Posterior vena cava (tissue), 2 donors: ENCODE data around the gene PDE4D. TPM values are rescaled to one million over a fixed set of nuclear protein-coding genes. Genes with fewer than 3 reads are reported as not detected.

Source experiments
- DNase-seq: peaks from one replicate; pipeline ENCODE4 v3.0.0-alpha.2; 2020; ENCODE audit warnings: low spot score
- intact Hi-C, 2 donors: fragments of 100-400 bp; cut with DNase I; formaldehyde crosslinking; loops; one replicate each; pipeline versions ENCODE4 v1.14.1 to v1.14.2; 2022 to 2023
- total RNA-seq, 2 donors: library from RNA; stranded (reverse); fragmentation: NEBNext Ultra II Directional; extraction: Animal tissue kit (Norgen Biotek cat#: 25700); gene quantifications; one replicate each; pipeline ENCODE4 v1.2.1, GENCODE V29; 2021
- donor health status: DM: yes; HTN: yes; CAD: no.
- donor health status: DM: yes; HTN: yes; CAD: no.

Gene PDE4D
- total RNA-seq, 2 donors from 2014 or later: 72.4 to 106 TPM

GRCh38 chr5:59103303-59103702 lies 790.2 kb downstream of the PDE4D start:
- DNase-seq: no peak

GRCh38 chr5:59102437-59102836 lies 791.1 kb downstream of the PDE4D start:
- intact Hi-C loops: no loop called here
- DNase-seq: no peak

More at GRCh38 chr5:59103303-59103702, 790.2 kb downstream of the PDE4D start:
- intact Hi-C loops: no loop called here

GRCh38 chr5:59100875-59101274 lies 792.7 kb downstream of the PDE4D start:
- DNase-seq: peak; percentile 68
- intact Hi-C loops: no loop called here

DNA sequence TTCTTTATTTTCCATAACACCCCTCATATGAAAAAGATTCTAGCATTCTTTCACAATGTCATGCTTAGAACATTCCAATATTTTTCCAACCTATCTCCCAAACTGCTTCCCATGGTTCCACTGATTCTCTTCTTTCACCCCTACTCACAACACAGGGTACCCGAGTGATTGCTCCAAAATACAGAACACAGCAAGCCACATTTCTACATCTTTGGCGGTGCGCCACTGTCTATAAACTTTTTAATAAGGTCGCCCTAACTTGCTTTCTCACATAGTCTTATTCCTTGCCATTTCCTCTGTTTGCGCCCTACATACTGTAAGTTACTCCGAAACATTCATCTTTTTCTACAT lies 793.6 kb downstream of the PDE4D start:
- no peak for DNase-seq
- intact Hi-C loops: no loop called here

DNA sequence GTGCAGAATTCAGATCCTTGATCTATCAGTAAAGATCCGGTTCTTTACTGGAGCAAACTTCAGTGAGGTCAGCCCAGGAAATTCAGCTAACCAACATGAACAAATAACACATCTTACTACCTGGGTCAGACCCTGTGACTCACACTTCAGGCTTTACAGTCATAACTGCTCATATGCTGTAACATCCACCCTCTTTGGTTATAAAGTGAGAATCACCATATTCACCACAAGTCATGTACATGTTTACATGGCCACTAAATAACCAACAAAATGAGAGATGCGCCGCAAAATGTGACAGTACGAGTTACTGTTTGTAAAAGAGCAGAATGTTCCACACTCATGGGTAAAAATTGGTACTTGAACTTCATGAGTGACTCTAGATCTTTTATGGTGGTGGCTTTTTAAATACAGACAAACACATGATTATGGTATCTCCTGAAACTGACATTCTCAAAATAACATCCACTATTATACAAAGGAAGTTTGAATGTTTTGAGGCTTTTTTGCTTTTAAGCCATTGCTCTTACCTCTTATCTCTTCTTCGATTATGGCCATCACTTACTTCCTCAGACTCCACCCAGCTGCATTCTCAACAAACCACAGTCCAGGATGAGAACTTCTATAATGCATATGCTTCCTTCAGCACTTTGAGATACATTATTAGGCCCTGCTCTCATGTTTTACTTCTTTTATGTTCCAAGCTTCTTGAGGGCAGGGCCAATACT lies 794.1 kb downstream of the PDE4D start:
- intact Hi-C loops: no loop called here

DNA sequence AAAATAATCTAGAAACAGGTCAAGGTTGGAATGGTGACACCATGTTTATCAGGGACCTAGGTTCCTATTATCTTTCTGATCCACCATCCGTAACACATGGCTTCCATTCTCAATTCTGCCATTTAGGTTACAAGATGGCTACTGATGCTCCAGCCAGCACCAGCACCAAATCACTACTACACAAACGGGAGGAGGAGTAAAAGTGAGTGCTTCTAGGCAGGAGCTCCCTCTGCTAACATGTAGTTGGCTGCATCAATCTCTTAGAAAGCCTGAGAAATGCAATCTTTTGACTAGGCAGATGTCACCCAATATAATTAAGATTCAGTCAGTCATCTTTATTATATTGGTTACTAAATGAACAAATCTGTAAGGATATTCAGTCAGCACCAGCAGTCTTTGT lies 794.8 kb downstream of the PDE4D start:
- intact Hi-C loops: no loop called here
- DNase-seq: no peak

More for the DNA sequence above, 794.1 kb downstream of the PDE4D start:
- DNase-seq: no peak

DNA sequence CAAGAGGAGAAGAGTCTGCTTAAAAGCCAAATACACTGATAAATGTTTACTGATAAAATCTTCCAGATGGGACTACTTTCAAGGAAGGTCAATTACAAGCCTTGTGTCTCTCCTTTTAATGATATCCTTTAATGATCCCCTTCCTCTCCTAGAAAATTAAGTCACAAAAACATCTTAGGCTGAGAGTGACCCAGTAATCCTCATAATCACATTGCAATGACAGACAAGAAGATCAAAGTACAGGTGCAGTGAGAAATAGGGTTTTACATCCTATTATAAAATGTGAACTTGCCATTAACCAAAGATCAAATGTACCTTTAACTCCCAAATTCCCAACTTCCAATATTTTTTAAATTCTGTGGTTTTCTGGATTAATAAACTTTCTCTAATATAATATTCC lies 795.8 kb downstream of the PDE4D start:
- no peak for DNase-seq
- intact Hi-C loops: loop anchor here in 1 of 2 donors (2.0 kb wide), 1 partner anchor 59 kb away; no protein-coding TSS in a partner anchor

- DNase-seq: no peak
- intact Hi-C loops: loop anchor here in 1 of 2 donors (2.0 kb wide), 1 partner anchor 58 kb away; no protein-coding TSS in a partner anchor
These were observed 796.4 kb downstream of the PDE4D start for GRCh38 chr5:59097116-59097515.

DNA sequence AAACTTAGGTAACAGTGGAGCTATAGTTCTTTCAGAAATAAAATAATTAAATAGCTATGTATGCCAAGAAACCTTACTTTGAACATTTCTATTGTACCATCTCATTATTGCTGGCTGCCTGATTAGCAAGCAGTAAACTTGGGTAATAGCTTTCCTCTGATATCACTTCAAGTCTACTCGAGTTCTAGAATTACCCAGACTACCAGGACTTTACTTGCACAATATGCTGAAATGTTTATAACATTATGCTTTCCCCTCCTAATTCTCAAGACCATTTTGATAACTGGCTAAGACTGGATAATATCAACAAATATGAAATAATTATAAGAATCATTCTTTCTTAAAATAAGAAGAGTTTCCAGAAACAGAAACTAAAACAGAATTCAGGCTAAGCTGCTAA lies 798.0 kb downstream of the PDE4D start:
- DNase-seq: no peak
- intact Hi-C loops: no loop called here

DNA sequence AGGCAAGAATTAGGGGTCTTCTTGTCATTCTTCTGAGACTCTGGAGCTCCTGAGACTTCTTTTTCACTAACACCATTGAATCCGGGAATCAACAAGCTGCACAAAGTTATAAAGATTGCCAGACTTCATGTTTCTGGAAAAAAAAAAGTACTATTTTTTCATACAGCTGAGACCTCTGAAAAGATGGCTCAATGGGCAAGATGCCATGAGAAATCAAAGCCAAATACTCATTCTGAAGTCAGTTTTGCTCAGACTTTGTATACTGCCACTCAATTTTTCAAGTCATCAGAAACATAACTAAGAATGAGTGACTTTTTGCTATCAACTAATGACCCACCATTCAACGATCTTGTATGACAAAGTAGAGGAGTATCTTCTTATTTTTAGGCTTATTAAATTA lies 798.7 kb downstream of the PDE4D start:
- intact Hi-C loops: no loop called here

DNA sequence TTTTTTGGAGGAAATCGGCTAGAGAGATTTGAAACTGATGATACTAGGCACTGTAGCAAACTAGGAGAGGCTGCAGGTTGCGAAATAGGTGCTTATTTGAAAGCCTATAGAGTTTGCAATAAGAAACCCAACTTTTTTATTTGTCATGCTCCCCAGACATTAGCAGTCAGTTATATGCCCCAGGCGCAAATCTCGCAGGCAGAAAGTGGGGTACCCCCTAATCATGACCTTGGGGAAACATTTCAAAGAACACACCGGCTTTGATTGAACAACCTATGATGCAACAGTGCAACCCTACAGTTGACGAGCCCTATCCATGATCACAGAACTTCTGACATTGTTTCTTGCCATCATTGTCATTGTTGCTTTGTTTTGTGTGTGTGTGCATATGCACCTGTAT lies 800.2 kb downstream of the PDE4D start:
- intact Hi-C loops: no loop called here
- DNase-seq: no peak

More for the DNA sequence above, 798.7 kb downstream of the PDE4D start:
- no peak for DNase-seq

- intact Hi-C loops: no loop called here
- DNase-seq: no peak
These were observed 800.8 kb downstream of the PDE4D start for GRCh38 chr5:59092758-59093157.

DNA sequence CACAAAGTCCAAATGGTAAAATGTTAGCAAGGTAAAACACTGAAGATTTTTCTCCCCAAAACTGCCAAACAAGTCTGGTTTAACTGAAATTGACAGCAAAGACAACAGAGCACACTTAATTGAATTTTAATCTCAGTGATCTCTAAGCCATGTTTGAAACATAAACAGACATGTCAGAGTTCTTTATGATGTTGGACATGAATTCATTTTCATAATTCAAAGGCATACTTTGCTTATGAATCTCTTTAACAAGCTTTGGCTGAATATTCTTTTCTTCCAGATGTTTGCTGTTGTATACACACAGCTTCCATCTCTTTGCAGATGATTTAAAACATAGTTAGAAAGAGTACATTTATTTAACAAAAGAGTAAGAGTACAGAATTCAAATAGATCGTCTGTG lies 801.6 kb downstream of the PDE4D start:
- no peak for DNase-seq
- intact Hi-C loops: no loop called here

DNA sequence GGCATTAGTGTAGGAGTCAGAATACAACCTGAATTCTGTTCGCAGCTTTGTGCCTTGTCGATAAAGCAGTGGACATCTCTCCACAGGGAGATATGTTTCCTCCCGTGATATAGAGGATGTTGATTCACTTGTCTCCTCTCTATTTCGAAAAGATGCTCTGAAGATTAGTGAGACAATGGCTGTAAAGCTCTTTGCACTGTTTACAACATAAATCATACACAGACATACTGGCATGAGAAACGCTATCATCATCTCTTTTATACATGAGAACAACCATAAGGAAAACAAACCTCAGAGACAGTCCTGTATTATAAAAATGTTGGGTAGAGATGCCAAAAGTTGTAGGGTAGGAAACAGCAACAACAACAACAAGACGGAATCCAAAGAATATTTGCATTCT lies 803.2 kb downstream of the PDE4D start:
- intact Hi-C loops: no loop called here
- DNase-seq: no peak

DNA sequence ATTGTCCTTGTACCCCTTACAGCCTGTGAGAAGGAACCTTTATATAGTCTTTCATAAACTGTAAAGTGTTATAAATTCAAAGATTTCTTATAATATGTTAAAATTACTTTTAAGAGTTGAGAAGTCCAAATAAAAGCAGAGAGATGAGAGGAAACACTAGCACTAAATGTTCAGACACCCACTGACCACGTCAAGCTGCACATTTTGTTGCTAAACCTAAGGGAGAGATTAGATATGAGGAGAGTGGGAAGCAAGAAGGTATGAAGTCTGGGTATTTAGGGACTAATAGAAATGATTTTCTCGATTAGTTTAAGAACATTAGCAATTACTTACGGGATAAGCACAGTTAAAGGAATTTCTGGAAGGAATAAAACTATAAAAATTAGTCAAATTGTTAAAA lies 803.8 kb downstream of the PDE4D start:
- intact Hi-C loops: no loop called here

GRCh38 chr5:59088546-59088945 lies 805.0 kb downstream of the PDE4D start:
- intact Hi-C loops: no loop called here

More for the DNA sequence above, 803.8 kb downstream of the PDE4D start:
- DNase-seq: no peak

DNA sequence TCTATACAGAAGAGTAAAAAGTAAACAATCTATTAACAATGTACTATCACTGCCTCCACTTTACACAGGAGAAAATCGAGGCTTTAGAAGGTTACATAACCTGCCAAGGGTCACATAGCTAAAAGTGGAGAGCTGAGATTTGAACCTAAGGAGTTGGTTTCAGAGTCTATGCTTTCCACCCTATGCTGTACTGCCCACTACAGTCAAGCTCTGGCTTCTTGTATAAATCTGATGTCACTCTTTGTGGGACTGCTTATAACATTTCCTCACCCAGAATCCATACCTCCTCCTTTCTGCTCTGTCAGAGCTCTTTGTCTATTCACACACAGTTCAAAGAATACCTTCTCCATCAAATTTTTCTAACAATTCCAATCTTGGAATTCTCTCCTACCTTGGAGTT lies 807.5 kb downstream of the PDE4D start:
- intact Hi-C loops: no loop called here
- no peak for DNase-seq

More at GRCh38 chr5:59088546-59088945, 805.0 kb downstream of the PDE4D start:
- DNase-seq: no peak

GRCh38 chr5:59081693-59082092 lies 811.8 kb downstream of the PDE4D start:
- intact Hi-C loops: loop anchor here in 1 of 2 donors (2.0 kb wide), 1 partner anchor 35 kb away; no protein-coding TSS in a partner anchor
- no peak for DNase-seq

GRCh38 chr5:59079622-59080620 lies 813.6 kb downstream of the PDE4D start:
- no peak for DNase-seq

More at GRCh38 chr5:59079622-59080620, 813.6 kb downstream of the PDE4D start:
- intact Hi-C loops: loop anchor here in 1 of 2 donors (5.0 kb wide), 1 partner anchor 207 kb away; no protein-coding TSS in a partner anchor
